ENCODE measurements around the gene NOS1AP.
"Not testable (repeated sequence)": the region's sequence is repeated elsewhere in the genome, so short reads cannot be mapped to it uniquely, and the experiment has no call there.

NOS1AP gene

GRCh38 chr1:162186406-162186805 lies 116.9 kb downstream of the NOS1AP start:
- no peak for ATAC-seq
- H3K4me1 Mint-ChIP-seq = no peaks in the 10 kb centered on the region
- H3K27ac Mint-ChIP-seq = no peak overlapping the region
- no peak overlapping the region for H3K4me3 Mint-ChIP-seq
- peaks cover 5% of the 10 kb centered on the region for H3K9me3 Mint-ChIP-seq
- H3K27me3 Mint-ChIP-seq = no peaks in the 10 kb centered on the region
- H3K36me3 Mint-ChIP-seq (ENCODE audit: low read depth) = no peaks in the 10 kb centered on the region
- DNase-seq = no peak

- Mint-ChIP-seq H3K27ac (no peak overlapping the region), H3K9me3 (peaks cover 5% of the 10 kb centered on the region), H3K4me3 (no peak overlapping the region), H3K36me3 (ENCODE audit: low read depth) (no peaks in the 10 kb centered on the region), H3K4me1 (no peaks in the 10 kb centered on the region), H3K27me3 (no peaks in the 10 kb centered on the region)
- DNase-seq = no peak
- ATAC-seq = no peak
These were observed 118.3 kb downstream of the NOS1AP start for GRCh38 chr1:162187687-162188276.

- peaks cover 5% of the 10 kb centered on the region for H3K9me3 Mint-ChIP-seq
- H3K36me3 Mint-ChIP-seq (ENCODE audit: low read depth) = no peaks in the 10 kb centered on the region
- H3K27ac Mint-ChIP-seq = no peak overlapping the region
- H3K27me3 Mint-ChIP-seq = no peaks in the 10 kb centered on the region
- no peak for DNase-seq
- no peak for ATAC-seq
- no peaks in the 10 kb centered on the region for H3K4me1 Mint-ChIP-seq
- H3K4me3 Mint-ChIP-seq = no peak overlapping the region
These were observed 119.9 kb downstream of the NOS1AP start for GRCh38 chr1:162189345-162189744.

- no peak overlapping the region for H3K27ac Mint-ChIP-seq
- DNase-seq (no peak), ATAC-seq (no peak)
- H3K4me1 Mint-ChIP-seq = no peaks in the 10 kb centered on the region
- peaks cover 2% of the 10 kb centered on the region for H3K27me3 Mint-ChIP-seq
- H3K9me3 Mint-ChIP-seq = no peaks in the 10 kb centered on the region
- H3K36me3 Mint-ChIP-seq (ENCODE audit: low read depth) = no peaks in the 10 kb centered on the region
- no peak overlapping the region for H3K4me3 Mint-ChIP-seq
These were observed 122.2 kb downstream of the NOS1AP start for GRCh38 chr1:162191396-162192305.

GRCh38 chr1:162192306-162192678 lies 122.8 kb downstream of the NOS1AP start:
- H3K4me1 Mint-ChIP-seq = no peaks in the 10 kb centered on the region
- no peak for DNase-seq
- H3K4me3 Mint-ChIP-seq = no peak overlapping the region
- no peak overlapping the region for H3K27ac Mint-ChIP-seq
- peaks cover 2% of the 10 kb centered on the region for H3K27me3 Mint-ChIP-seq
- H3K36me3 Mint-ChIP-seq (ENCODE audit: low read depth) = no peaks in the 10 kb centered on the region
- no peak for ATAC-seq
- no peaks in the 10 kb centered on the region for H3K9me3 Mint-ChIP-seq

- peaks cover 2% of the 10 kb centered on the region for H3K27me3 Mint-ChIP-seq
- no peaks in the 10 kb centered on the region for H3K4me1 Mint-ChIP-seq
- DNase-seq (no peak), ATAC-seq (no peak)
- H3K9me3 Mint-ChIP-seq = no peaks in the 10 kb centered on the region
- no peaks in the 10 kb centered on the region for H3K36me3 Mint-ChIP-seq (ENCODE audit: low read depth)
- H3K27ac Mint-ChIP-seq = no peak overlapping the region
- no peak overlapping the region for H3K4me3 Mint-ChIP-seq
These were observed 123.3 kb downstream of the NOS1AP start for GRCh38 chr1:162192763-162193162.

- Mint-ChIP-seq H3K4me3 (no peak overlapping the region), H3K4me1 (no peaks in the 10 kb centered on the region), H3K9me3 (no peaks in the 10 kb centered on the region), H3K27ac (no peak overlapping the region), H3K36me3 (ENCODE audit: low read depth) (no peaks in the 10 kb centered on the region), H3K27me3 (peaks cover 2% of the 10 kb centered on the region)
- ATAC-seq (no peak), DNase-seq (no peak)
These were observed 123.7 kb downstream of the NOS1AP start for GRCh38 chr1:162193221-162193620.

DNA sequence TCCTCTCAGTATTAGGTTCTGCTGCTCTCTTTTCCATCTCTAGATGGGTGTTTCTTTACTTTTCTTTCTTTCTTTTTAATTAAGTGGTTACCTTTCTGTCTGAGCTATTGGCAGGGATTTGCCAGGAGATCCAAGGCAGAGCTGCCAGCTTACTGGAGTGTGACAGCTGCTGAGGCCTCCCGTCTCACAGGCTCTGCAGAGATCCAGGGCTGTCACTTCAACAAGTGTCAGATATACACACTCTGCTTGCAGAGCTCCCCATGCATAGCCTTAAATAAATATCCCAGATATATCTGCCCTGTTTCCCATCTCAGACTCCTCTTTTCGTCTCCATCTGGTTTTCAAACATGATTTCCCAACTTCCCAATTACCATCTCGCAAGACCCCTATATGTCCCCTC lies 124.3 kb downstream of the NOS1AP start:
- Mint-ChIP-seq H3K27me3 (peaks cover 2% of the 10 kb centered on the region), H3K27ac (no peak overlapping the region), H3K9me3 (no peaks in the 10 kb centered on the region), H3K36me3 (ENCODE audit: low read depth) (no peaks in the 10 kb centered on the region), H3K4me3 (no peak overlapping the region), H3K4me1 (no peaks in the 10 kb centered on the region)
- ATAC-seq = no peak
- DNase-seq = no peak

GRCh38 chr1:162195567-162195966 lies 126.1 kb downstream of the NOS1AP start:
- no peaks in the 10 kb centered on the region for H3K4me1 Mint-ChIP-seq

DNA sequence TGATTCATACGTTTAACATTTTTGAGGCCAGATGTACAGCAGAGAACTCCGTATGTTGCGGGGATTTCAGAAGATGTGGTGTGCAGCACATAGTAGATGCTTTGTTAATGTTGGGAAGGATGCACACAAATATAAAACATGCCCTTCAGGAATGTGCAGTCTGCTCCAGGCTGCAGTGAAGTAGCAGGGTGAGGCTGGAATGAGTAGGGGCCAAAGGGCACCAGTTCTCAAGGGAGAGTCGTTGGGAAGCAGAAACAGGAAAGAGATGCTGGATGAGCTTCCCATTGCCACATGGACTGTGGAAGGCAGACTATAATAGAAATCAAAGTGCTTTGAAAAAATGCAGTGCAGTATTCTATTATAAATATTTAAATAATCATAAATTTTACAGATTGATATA lies 126.9 kb downstream of the NOS1AP start:
- H3K4me1 Mint-ChIP-seq = no peaks in the 10 kb centered on the region
- H3K4me3 Mint-ChIP-seq = no peak overlapping the region
- no peak for DNase-seq

More at GRCh38 chr1:162195567-162195966, 126.1 kb downstream of the NOS1AP start:
- Mint-ChIP-seq H3K27me3 (peaks cover 2% of the 10 kb centered on the region), H3K36me3 (ENCODE audit: low read depth) (no peaks in the 10 kb centered on the region), H3K27ac (no peak overlapping the region), H3K9me3 (no peaks in the 10 kb centered on the region), H3K4me3 (no peak overlapping the region)
- no peak for DNase-seq
- no peak for ATAC-seq

GRCh38 chr1:162197041-162197531 lies 127.6 kb downstream of the NOS1AP start:
- ATAC-seq = no peak
- no peak overlapping the region for H3K27ac Mint-ChIP-seq
- H3K4me1 Mint-ChIP-seq = no peaks in the 10 kb centered on the region
- no peaks in the 10 kb centered on the region for H3K9me3 Mint-ChIP-seq
- no peak overlapping the region for H3K4me3 Mint-ChIP-seq
- DNase-seq = no peak
- peaks cover 10% of the 10 kb centered on the region for H3K27me3 Mint-ChIP-seq
- H3K36me3 Mint-ChIP-seq (ENCODE audit: low read depth) = no peaks in the 10 kb centered on the region

More for the DNA sequence above, 126.9 kb downstream of the NOS1AP start:
- H3K27ac Mint-ChIP-seq = no peak overlapping the region
- peaks cover 4% of the 10 kb centered on the region for H3K27me3 Mint-ChIP-seq
- no peak for ATAC-seq
- no peaks in the 10 kb centered on the region for H3K9me3 Mint-ChIP-seq
- no peaks in the 10 kb centered on the region for H3K36me3 Mint-ChIP-seq (ENCODE audit: low read depth)

DNA sequence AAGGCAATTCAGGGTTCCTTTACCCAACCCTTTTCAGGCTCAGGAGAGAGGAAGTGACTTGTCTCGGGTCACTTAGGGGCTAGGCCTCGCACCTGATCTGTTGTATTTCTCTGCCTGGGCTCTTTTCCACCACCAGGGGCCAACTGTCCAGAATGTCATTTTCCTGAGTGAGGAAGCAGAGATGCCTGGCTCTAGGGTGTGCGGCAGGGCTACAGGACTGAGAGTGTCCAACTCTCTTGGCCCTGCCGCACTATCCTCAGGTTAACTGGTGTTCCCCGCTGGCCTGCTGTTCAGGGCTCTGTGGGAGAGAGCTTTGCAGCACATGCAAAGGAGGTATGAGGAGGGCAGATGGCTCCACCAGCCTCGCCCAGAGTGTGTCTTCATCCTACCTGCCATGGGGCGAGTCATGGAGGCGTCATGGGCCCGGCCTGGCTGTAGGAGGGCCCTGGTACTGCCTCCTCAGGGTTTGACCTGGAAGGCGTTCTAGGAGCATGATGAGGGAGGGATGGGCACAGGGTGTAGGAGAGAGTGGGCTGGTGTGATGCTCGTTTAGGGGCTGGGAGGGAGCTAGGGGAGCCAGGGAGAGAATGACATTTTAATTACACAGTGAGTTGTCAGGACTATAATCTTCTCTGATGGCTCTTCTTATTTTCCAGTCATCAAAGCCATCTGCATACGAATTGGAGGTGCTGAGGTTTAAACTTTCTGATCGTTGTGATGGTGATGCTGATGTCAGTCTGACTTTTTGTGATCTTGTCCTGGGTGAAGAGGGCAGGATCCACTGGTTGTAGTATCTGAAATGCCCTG lies 128.3 kb downstream of the NOS1AP start:
- Mint-ChIP-seq H3K4me3 (no peak overlapping the region), H3K27ac (no peak overlapping the region), H3K9me3 (no peaks in the 10 kb centered on the region), H3K36me3 (ENCODE audit: low read depth) (no peaks in the 10 kb centered on the region), H3K27me3 (peaks cover 10% of the 10 kb centered on the region), H3K4me1 (no peaks in the 10 kb centered on the region)
- no peak for ATAC-seq
- DNase-seq = no peak

DNA sequence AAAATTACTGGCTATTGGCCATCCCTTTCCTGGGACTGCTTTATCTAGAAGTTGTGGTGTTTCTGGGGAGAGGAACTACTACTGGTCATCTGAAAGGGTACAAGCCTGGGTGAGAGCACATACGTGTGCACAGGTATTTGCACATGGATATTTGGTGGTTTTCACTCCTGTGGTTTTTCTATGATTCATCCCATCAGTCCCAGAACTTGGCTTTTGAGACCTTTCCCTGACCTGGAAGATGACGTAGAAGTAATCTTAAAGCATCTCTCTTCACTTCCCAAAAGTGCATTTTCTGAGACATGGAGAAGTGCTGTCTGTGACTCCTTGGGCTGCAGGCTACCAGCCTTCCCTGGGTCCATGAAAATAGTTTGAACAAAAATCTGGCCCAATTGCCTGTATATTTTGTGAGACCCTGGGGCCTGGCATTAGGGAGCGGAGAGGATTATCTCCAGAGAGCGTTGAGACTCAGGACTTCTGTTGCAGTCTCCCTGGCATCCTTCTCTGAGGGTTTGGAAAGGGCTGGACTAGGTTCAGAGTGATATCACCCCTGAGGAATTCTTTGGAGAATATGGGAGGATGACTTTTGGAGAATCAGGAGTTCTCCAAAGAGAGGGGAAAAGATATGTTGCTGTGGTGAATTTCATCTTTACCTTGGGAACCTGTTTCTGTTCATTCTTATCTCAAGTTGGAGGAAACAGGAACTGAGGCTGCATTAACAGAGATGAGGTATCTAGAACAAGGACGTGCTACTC lies 130.8 kb downstream of the NOS1AP start:
- peaks cover 15% of the 10 kb centered on the region for H3K27me3 Mint-ChIP-seq
- H3K4me3 Mint-ChIP-seq = no peak overlapping the region
- no peaks in the 10 kb centered on the region for H3K36me3 Mint-ChIP-seq (ENCODE audit: low read depth)
- DNase-seq (no peak), ATAC-seq (no peak)
- no peak overlapping the region for H3K27ac Mint-ChIP-seq
- H3K9me3 Mint-ChIP-seq = no peaks in the 10 kb centered on the region
- H3K4me1 Mint-ChIP-seq = no peaks in the 10 kb centered on the region

DNA sequence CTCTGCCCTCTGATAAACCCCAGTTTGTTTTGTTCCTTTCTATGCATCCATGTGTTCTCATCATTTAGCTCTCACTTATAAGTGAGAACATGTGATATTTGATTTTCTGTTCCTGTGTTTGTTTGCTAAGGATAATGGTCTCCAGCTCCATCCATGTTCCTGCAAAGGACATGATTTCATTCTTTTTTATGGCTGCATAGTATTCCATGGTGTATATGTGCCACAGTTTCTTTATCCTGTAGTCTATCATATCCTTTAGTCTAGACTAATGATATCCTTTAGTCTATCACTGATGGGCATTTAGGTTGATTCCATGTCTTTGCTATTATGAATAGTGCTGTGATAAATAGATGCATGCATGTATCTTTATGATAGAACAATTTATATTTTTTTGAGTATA lies 131.6 kb downstream of the NOS1AP start:
- H3K4me3 Mint-ChIP-seq; ATAC-seq; H3K9me3 Mint-ChIP-seq; DNase-seq; H3K27ac Mint-ChIP-seq; H3K4me1 Mint-ChIP-seq; H3K36me3 Mint-ChIP-seq (ENCODE audit: low read depth): not testable (repeated sequence)
- H3K27me3 Mint-ChIP-seq = peaks cover 15% of the 10 kb centered on the region
